Mesenchymal stem cell (in vitro differentiated cells and primary cell): ENCODE results near the gene QDPR.
"Not testable (repeated sequence)": the region's sequence is repeated elsewhere in the genome, so short reads cannot be mapped to it uniquely, and the experiment has no call there.

Source experiments
- DNase-seq: peaks from one replicate; pipeline ENCODE4 v3.0.0-alpha.2; 2013
- H2AFZ ChIP-seq: one replicate; pipeline ENCODE4 v1.6.1; 2013; ENCODE audit warnings: low read depth, mild to moderate bottlenecking, control low read depth, inconsistent platforms, low read length, moderate library complexity
- H2AK5ac ChIP-seq: 2 replicates; pipeline ENCODE4 v1.6.1; 2013; ENCODE audit warnings: low read length, moderate library complexity, mild to moderate bottlenecking, inconsistent platforms; ENCODE audit not compliant: severe bottlenecking
- H2BK120ac ChIP-seq: one replicate; pipeline ENCODE4 v1.6.1; 2013; ENCODE audit warnings: low read depth, mild to moderate bottlenecking, inconsistent platforms, low read length, moderate library complexity
- H2BK12ac ChIP-seq, 2 experiments: one replicate each; pipeline ENCODE4 v1.6.1; 2013; ENCODE audit warnings: inconsistent platforms in 2 of 2, low read length in 2 of 2, mild to moderate bottlenecking in 2 of 2, moderate library complexity in 2 of 2, control low read depth in 1 of 2
- H2BK15ac ChIP-seq: one replicate; pipeline ENCODE4 v1.6.1; 2013; ENCODE audit warnings: mild to moderate bottlenecking, low read depth, inconsistent platforms; ENCODE audit not compliant: poor library complexity, severe bottlenecking
- H2BK5ac ChIP-seq: 2 replicates; pipeline ENCODE4 v1.6.1; 2013; ENCODE audit warnings: low read depth, mild to moderate bottlenecking, low read length, control low read depth, inconsistent platforms; ENCODE audit not compliant: poor library complexity, severe bottlenecking
- H3K14ac ChIP-seq, 2 experiments: one replicate each; pipeline ENCODE4 v1.6.1; 2013; ENCODE audit warnings: inconsistent platforms in 2 of 2, low read length in 2 of 2, control low read depth in 1 of 2, mild to moderate bottlenecking in 1 of 2, moderate library complexity in 1 of 2
- H3K18ac ChIP-seq, 2 experiments: one replicate each; pipeline ENCODE4 v1.6.1; 2013; ENCODE audit warnings: inconsistent platforms in 2 of 2, low read length in 2 of 2, control low read depth in 1 of 2, low read depth in 1 of 2, mild to moderate bottlenecking in 1 of 2
- H3K23ac ChIP-seq, 2 experiments: one replicate each; pipeline ENCODE4 v1.6.1; 2013; ENCODE audit warnings: inconsistent platforms in 2 of 2, low read length in 2 of 2, mild to moderate bottlenecking in 2 of 2, moderate library complexity in 2 of 2, control low read depth in 1 of 2
- H3K27ac ChIP-seq: 2 replicates; pipeline ENCODE4 v1.5.1; 2013; ENCODE audit warnings: mild to moderate bottlenecking, moderate library complexity, low read length, control low read depth, inconsistent platforms; ENCODE audit not compliant: poor library complexity, severe bottlenecking
- H3K27me3 ChIP-seq, 2 experiments: 2 replicates each; pipeline versions ENCODE4 v1.6.1 to v1.7.0; 2013; ENCODE audit warnings: low read length in 2 of 2, mild to moderate bottlenecking in 2 of 2, moderate library complexity in 2 of 2, control low read depth in 1 of 2, inconsistent platforms in 1 of 2; ENCODE audit not compliant: control insufficient read depth in 1 of 2, insufficient read depth in 1 of 2
- H3K36me3 ChIP-seq, 2 experiments: 2 replicates each; pipeline versions ENCODE4 v1.6.1 to v1.7.0; 2013; ENCODE audit warnings: low read length in 2 of 2, control low read depth in 1 of 2, inconsistent platforms in 1 of 2, low read depth in 1 of 2, mild to moderate bottlenecking in 1 of 2; ENCODE audit not compliant: insufficient read depth in 2 of 2, control insufficient read depth in 1 of 2
- H3K4ac ChIP-seq, 2 experiments: one replicate each; pipeline ENCODE4 v1.6.1; 2013; ENCODE audit warnings: inconsistent platforms in 2 of 2, low read length in 2 of 2, mild to moderate bottlenecking in 2 of 2, moderate library complexity in 2 of 2, control low read depth in 1 of 2, low read depth in 1 of 2
- H3K4me1 ChIP-seq: 2 replicates; pipeline ENCODE4 v1.6.1; 2013; ENCODE audit warnings: low read depth, low read length, control low read depth; ENCODE audit not compliant: control insufficient read depth, insufficient read depth
- H3K4me2 ChIP-seq: 2 replicates; pipeline ENCODE4 v1.6.1; 2013; ENCODE audit warnings: low read length, mild to moderate bottlenecking, inconsistent platforms; ENCODE audit not compliant: poor library complexity, severe bottlenecking
- H3K4me3 ChIP-seq, 2 experiments: 2 replicates each; pipeline versions ENCODE4 v1.5.1 to v1.7.0; 2013; ENCODE audit warnings: low read length in 2 of 2, mild to moderate bottlenecking in 2 of 2, control low read depth in 1 of 2, low read depth in 1 of 2; ENCODE audit not compliant: insufficient read depth in 1 of 2
- H3K79me1 ChIP-seq: replicated peaks from 2 replicates; pipeline ENCODE4 v1.6.1; 2013; ENCODE audit warnings: mild to moderate bottlenecking, control low read depth, low read length, inconsistent platforms; ENCODE audit not compliant: poor library complexity, severe bottlenecking
- H3K9ac ChIP-seq: 2 replicates; pipeline ENCODE4 v1.7.0; 2013; ENCODE audit warnings: mild to moderate bottlenecking, low read length, moderate library complexity
- H3K9me3 ChIP-seq: 2 replicates; pipeline ENCODE4 v1.7.0; 2013; ENCODE audit warnings: mild to moderate bottlenecking, low read length; ENCODE audit not compliant: control insufficient read depth
- H4K8ac ChIP-seq: one replicate; pipeline ENCODE4 v1.6.1; 2013; ENCODE audit warnings: inconsistent platforms, mild to moderate bottlenecking, low read length, moderate library complexity
- H4K91ac ChIP-seq: one replicate; pipeline ENCODE4 v1.6.1; 2013; ENCODE audit warnings: mild to moderate bottlenecking, low read length, inconsistent platforms
- WGBS: methylation state at CpG from one replicate; pipeline ENCODE4 v1.1.7; 2013; ENCODE audit warnings: mixed read lengths; 5-methylcytosine and 5-hydroxymethylcytosine counted together

QDPR gene

GRCh38 chr4:17545374-17546140 is 33.7 kb upstream of the QDPR start:
- Histone ChIP-seq H3K9ac (no peak overlapping the region), H3K9me3 (no peaks in the 10 kb centered on the region), H3K27ac (no peak overlapping the region), H2AFZ (no peak overlapping the region), H3K36me3 (no peaks in the 10 kb centered on the region), H3K18ac (no peak overlapping the region), H2BK120ac (no peak overlapping the region), H3K14ac (no peak overlapping the region), H3K27me3 (peaks cover under 1 to 1% of the 10 kb centered on the region in 2 experiments), H3K79me1 (no peaks in the 10 kb centered on the region), H3K4me2 (no peak overlapping the region), H3K4ac (no peak overlapping the region), H3K23ac (no peak overlapping the region), H2BK12ac (peak overlapping the region in 1 of 2 experiments; percentile 15), H2BK15ac (no peak overlapping the region), H3K4me1 (no peaks in the 10 kb centered on the region), H4K91ac (no peak overlapping the region), H4K8ac (no peak overlapping the region), H3K4me3 (no peak overlapping the region), H2BK5ac (no peak overlapping the region), H2AK5ac (no peak overlapping the region)
- WGBS, result 84% methylated on average over 9 of the region's 11 CpGs
- DNase-seq, result no peak

GRCh38 chr4:17544831-17545234 is 32.9 kb upstream of the QDPR start:
- H4K91ac ChIP-seq, result no peak overlapping the region
- DNase-seq, result no peak
- H2BK120ac ChIP-seq, result no peak overlapping the region
- H3K4ac ChIP-seq, result no peak overlapping the region
- whole genome bisulfite sequencing, result 53% methylated on average over 3 of the region's 3 CpGs
- no peak overlapping the region for H2AK5ac ChIP-seq
- no peak overlapping the region for H3K18ac ChIP-seq
- H3K4me2 ChIP-seq, result no peak overlapping the region
- H2AFZ ChIP-seq, result no peak overlapping the region
- H3K79me1 ChIP-seq, result no peaks in the 10 kb centered on the region
- H3K9ac ChIP-seq, result no peak overlapping the region
- no peak overlapping the region for H3K4me3 ChIP-seq
- no peaks in the 10 kb centered on the region for H3K36me3 ChIP-seq
- peaks cover 3 to 5% of the 10 kb centered on the region in 2 experiments for H3K27me3 ChIP-seq
- H2BK12ac ChIP-seq, result no peak overlapping the region
- H3K14ac ChIP-seq, result no peak overlapping the region
- H3K27ac ChIP-seq, result no peak overlapping the region
- H2BK15ac ChIP-seq, result no peak overlapping the region
- H3K9me3 ChIP-seq, result no peaks in the 10 kb centered on the region
- no peak overlapping the region for H3K23ac ChIP-seq
- H2BK5ac ChIP-seq, result no peak overlapping the region
- no peak overlapping the region for H4K8ac ChIP-seq
- no peaks in the 10 kb centered on the region for H3K4me1 ChIP-seq

DNA sequence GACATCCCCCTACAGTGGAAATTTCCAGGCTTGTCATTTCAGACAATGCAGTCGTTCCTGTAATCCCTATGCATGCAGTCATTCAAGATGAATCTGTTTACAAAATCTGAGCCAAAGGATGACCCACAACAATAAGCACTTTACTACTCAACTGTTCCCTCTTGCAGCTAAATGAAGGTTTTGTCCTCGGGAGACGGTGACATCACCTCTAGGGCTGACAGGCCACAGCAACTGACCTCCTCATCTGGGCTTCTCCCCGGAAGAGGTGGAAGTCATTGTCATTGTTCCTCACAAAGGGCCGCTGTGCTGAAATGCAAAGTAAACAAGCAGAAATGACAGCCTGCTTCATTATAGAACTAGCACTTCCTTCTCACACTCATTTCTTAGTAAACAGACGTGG is 32.3 kb upstream of the QDPR start:
- H3K4ac ChIP-seq, result no peak overlapping the region
- H2BK5ac ChIP-seq, result no peak overlapping the region
- no peak overlapping the region for H4K91ac ChIP-seq
- no peaks in the 10 kb centered on the region for H3K4me1 ChIP-seq
- 32% methylated on average over 5 of the region's 6 CpGs for WGBS
- H3K27me3 ChIP-seq, result peaks cover 3 to 5% of the 10 kb centered on the region in 2 experiments
- peak overlapping the region; percentile 35 for H3K9ac ChIP-seq
- H3K79me1 ChIP-seq, result no peaks in the 10 kb centered on the region
- no peak overlapping the region for H2BK120ac ChIP-seq
- DNase-seq, result peak; percentile 42
- H3K36me3 ChIP-seq, result no peaks in the 10 kb centered on the region
- no peak overlapping the region for H2BK15ac ChIP-seq
- no peak overlapping the region for H3K4me3 ChIP-seq
- no peak overlapping the region for H3K18ac ChIP-seq
- no peak overlapping the region for H3K23ac ChIP-seq
- no peak overlapping the region for H4K8ac ChIP-seq
- no peak overlapping the region for H2AK5ac ChIP-seq
- no peak overlapping the region for H3K4me2 ChIP-seq
- H2BK12ac ChIP-seq, result no peak overlapping the region
- no peak overlapping the region for H3K27ac ChIP-seq
- H2AFZ ChIP-seq, result no peak overlapping the region
- no peak overlapping the region for H3K14ac ChIP-seq
- no peaks in the 10 kb centered on the region for H3K9me3 ChIP-seq

GRCh38 chr4:17537060-17537459 is 25.2 kb upstream of the QDPR start:
- H3K79me1 ChIP-seq, H3K27me3 ChIP-seq, H3K4me2 ChIP-seq, H2AFZ ChIP-seq, H4K8ac ChIP-seq, H2BK12ac ChIP-seq, H2BK5ac ChIP-seq, H3K4me1 ChIP-seq, H3K27ac ChIP-seq, H3K14ac ChIP-seq, H3K9ac ChIP-seq, H2BK120ac ChIP-seq, H3K4ac ChIP-seq, DNase-seq, H3K18ac ChIP-seq, H4K91ac ChIP-seq, H2AK5ac ChIP-seq, H3K9me3 ChIP-seq, H3K23ac ChIP-seq, H3K36me3 ChIP-seq, H2BK15ac ChIP-seq, H3K4me3 ChIP-seq: not testable (repeated sequence)
- WGBS, result 83% methylated on average over 5 of the region's 6 CpGs
